HEK293T (cell line): ENCODE data around the gene IVD.
A peak's percentile ranks its signal among the peaks of the same experiment; 100 is the strongest.

Experiments used
- CTCF ChIA-PET: fragments of 350-600 bp; formaldehyde crosslinking; extraction: SDS; loops from one replicate; lab custom pipeline; 2021; ENCODE audit warnings: antibody characterized with exemption, inconsistent platforms; lab: Yijun Ruan, JAX
- POLR2A ChIA-PET: fragments of 350-600 bp; formaldehyde crosslinking; extraction: SDS; loops from one replicate; lab custom pipeline; 2020; ENCODE audit warnings: antibody characterized with exemption, inconsistent platforms; lab: Yijun Ruan, JAX
- DNase-seq: peaks from one replicate; pipeline ENCODE4 v3.0.0; 2012; ENCODE audit warnings: mixed read lengths; ENCODE audit errors: extremely low spot score
- CTBP1 ChIP-seq: fragments of 450-650 bp; IDR thresholded peaks from 2 replicates; pipeline ENCODE4 v1.6.1; 2016; ENCODE audit warnings: borderline replicate concordance
- FOXM1 ChIP-seq: fragments of 450-650 bp; IDR thresholded peaks from 2 replicates; pipeline ENCODE4 v1.6.1; 2017; ENCODE audit warnings: mild to moderate bottlenecking, borderline replicate concordance
- HDGF ChIP-seq: fragments of 450-650 bp; IDR thresholded peaks from 2 replicates; pipeline ENCODE4 v1.6.1; 2017; ENCODE audit warnings: antibody characterized with exemption, borderline replicate concordance
- TARDBP ChIP-seq: fragments of 450-650 bp; IDR thresholded peaks from 2 replicates; pipeline ENCODE4 v1.6.1; 2016

IVD gene

GRCh38 chr15:40470423-40471104, 65.0 kb downstream of the IVD start, which contains the start of gene CHST14:
CHST14 (plus strand) TSS chr15:40470984; CDS start chr15:40471214, 230 bp downstream.
- peak; percentile 53 for DNase-seq
- CTCF ChIA-PET, result no interaction called here
- TF ChIP-seq CTBP1 (no peak), FOXM1 (no peak), HDGF (no peak), TARDBP (no peak)
- POLR2A ChIA-PET, result interaction anchor here (0.6 to 1.5 kb wide), 4 partner anchors 12 to 98 kb away, joined by 3 to 4 read pairs (median 3); partner anchors contain the start of gene RPUSD2
